ENCODE measurements around the gene TMEM120B. TPM values are rescaled to one million over a fixed set of nuclear protein-coding genes. Genes with fewer than 3 reads are reported as not detected.
"Not testable (repeated sequence)": the region's sequence is repeated elsewhere in the genome, so short reads cannot be mapped to it uniquely, and the experiment has no call there.

TMEM120B gene
- total RNA-seq, 1 donor from 2014 or later = 17.1 TPM

GRCh38 chr12:121713793-121714192 is 1.2 kb downstream of the TMEM120B start:
- intact Hi-C loops (cut with DNase I) = no loop called here

GRCh38 chr12:121715055-121715454 is 2.5 kb downstream of the TMEM120B start:
- H3K4me1 ChIP-seq = peaks cover 21% of the 10 kb centered on the region
- ATAC-seq; H3K4me3 ChIP-seq; H3K9me3 ChIP-seq; intact Hi-C loops (cut with DNase I); H3K27me3 ChIP-seq; DNase-seq; H3K27ac ChIP-seq; H3K36me3 ChIP-seq: not testable (repeated sequence)

More at GRCh38 chr12:121713793-121714192, 1.2 kb downstream of the TMEM120B start:
- ATAC-seq = no peak
- H3K9me3 ChIP-seq = no peaks in the 10 kb centered on the region
- no peaks in the 10 kb centered on the region for H3K36me3 ChIP-seq
- DNase-seq = no peak
- H3K4me1 ChIP-seq = peaks cover 21% of the 10 kb centered on the region
- H3K27ac ChIP-seq = no peak overlapping the region
- no peaks in the 10 kb centered on the region for H3K27me3 ChIP-seq
- H3K4me3 ChIP-seq = peak overlapping the region; percentile 98
- no peak for TF ChIP-seq CTCF (IDR thresholded peaks at IDR 0.05)

- H3K36me3 ChIP-seq = no peaks in the 10 kb centered on the region
- ATAC-seq (no peak), DNase-seq (no peak)
- H3K4me3 ChIP-seq = no peak overlapping the region
- no peak overlapping the region for H3K27ac ChIP-seq
- H3K4me1 ChIP-seq = peaks cover 21% of the 10 kb centered on the region
- no peak for TF ChIP-seq CTCF (IDR thresholded peaks at IDR 0.05)
- no peaks in the 10 kb centered on the region for H3K27me3 ChIP-seq
- no peaks in the 10 kb centered on the region for H3K9me3 ChIP-seq
- intact Hi-C loops (cut with DNase I) = no loop called here
Observed at GRCh38 chr12:121715862-121716435, 3.4 kb downstream of the TMEM120B start.

GRCh38 chr12:121717041-121717699 is 4.6 kb downstream of the TMEM120B start:
- Histone ChIP-seq H3K4me3 (no peak overlapping the region), H3K27me3 (no peaks in the 10 kb centered on the region), H3K9me3 (no peaks in the 10 kb centered on the region), H3K36me3 (no peaks in the 10 kb centered on the region), H3K27ac (no peak overlapping the region), H3K4me1 (peaks cover 13% of the 10 kb centered on the region)
- DNase-seq (no peak), ATAC-seq (no peak)
- intact Hi-C loops (cut with DNase I) = no loop called here
- TF ChIP-seq CTCF (IDR thresholded peaks at IDR 0.05) = no peak

GRCh38 chr12:121718653-121719239 is 6.2 kb downstream of the TMEM120B start:
- Histone ChIP-seq H3K4me1 (peaks cover 5% of the 10 kb centered on the region), H3K4me3 (no peak overlapping the region), H3K27me3 (no peaks in the 10 kb centered on the region), H3K9me3 (no peaks in the 10 kb centered on the region), H3K36me3 (no peaks in the 10 kb centered on the region), H3K27ac (no peak overlapping the region)
- no peak for DNase-seq
- no peak for TF ChIP-seq CTCF (IDR thresholded peaks at IDR 0.05)
- intact Hi-C loops (cut with DNase I) = no loop called here
- no peak for ATAC-seq

GRCh38 chr12:121719926-121720414 is 7.4 kb downstream of the TMEM120B start:
- no peaks in the 10 kb centered on the region for H3K9me3 ChIP-seq
- ATAC-seq (no peak), DNase-seq (no peak)
- TF ChIP-seq CTCF (IDR thresholded peaks at IDR 0.05) = no peak
- H3K27me3 ChIP-seq = no peaks in the 10 kb centered on the region
- H3K4me3 ChIP-seq = no peak overlapping the region
- no peak overlapping the region for H3K27ac ChIP-seq
- H3K4me1 ChIP-seq = no peaks in the 10 kb centered on the region
- intact Hi-C loops (cut with DNase I) = no loop called here
- peaks cover 3% of the 10 kb centered on the region for H3K36me3 ChIP-seq
